ENCODE measurements around the gene COL10A1. TPM values are rescaled to one million over a fixed set of nuclear protein-coding genes. Genes with fewer than 3 reads are reported as not detected.

Gene COL10A1
- total and polyA plus RNA-seq, 2 of the 4 experiments (the other 2 are of a cell fraction): 0.05 TPM; not detected in 1

DNA sequence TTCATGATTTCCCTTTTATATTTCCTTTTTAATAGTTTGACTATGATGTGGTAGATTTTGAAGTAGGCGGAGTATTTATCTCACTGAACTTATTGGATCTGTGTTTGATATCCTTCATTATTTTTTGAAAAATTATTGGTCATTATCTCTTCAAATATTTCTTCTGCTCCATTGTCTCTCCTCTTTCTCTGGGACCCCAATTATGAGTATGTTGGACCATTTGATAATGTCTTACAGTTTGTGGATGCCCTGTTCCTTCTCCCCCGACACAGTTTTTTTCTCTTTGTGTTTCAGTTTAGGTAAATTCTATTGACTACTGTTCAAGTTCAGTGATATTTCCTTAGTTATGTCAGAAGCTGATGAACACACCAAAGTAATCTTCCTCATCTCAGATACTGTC is 49.4 kb upstream of the COL10A1 start:
- Histone ChIP-seq H3K9me3 (ENCODE audit: control insufficient read depth, insufficient read depth, low read length) (no peaks in the 10 kb centered on the region; the same call in 1 of the 2 replicates), H3K27me3 (ENCODE audit: control insufficient read depth, insufficient read depth, low read length) (no peaks in the 10 kb centered on the region), H3K14ac (replicated peaks; ENCODE audit: low read depth, low read length) (no peak overlapping the region), H2AK5ac (ENCODE audit: low read depth, low read length) (no peak overlapping the region), H3K9me1 (ENCODE audit: insufficient read depth, low read length) (0 out of 2 replicates have a peak, but pooled peaks cover 6% of the 10 kb centered on the region), H3K4ac (ENCODE audit: low read depth, low read length) (no peak overlapping the region), H2AK9ac (replicated peaks; ENCODE audit: low read depth, low read length, poor library complexity) (no peak overlapping the region), H2BK120ac (ENCODE audit: low read depth, low read length) (no peak overlapping the region), H3K79me1 (ENCODE audit: low read depth in 1 of 2, low read length in 2 of 2) (no peaks in the 10 kb centered on the region), H3K56ac (ENCODE audit: extremely low read depth, insufficient read depth, low read length) (no peak overlapping the region), H2AFZ (replicated peaks; ENCODE audit: low read length, poor library complexity) (no peak overlapping the region), H3K18ac (ENCODE audit: low read depth, low read length) (no peak overlapping the region), H2BK15ac (ENCODE audit: low read depth, low read length) (no peak overlapping the region), H3K4me1 (ENCODE audit: control insufficient read depth, insufficient read depth, low read length) (no peaks in the 10 kb centered on the region), H4K5ac (ENCODE audit: low read depth, low read length) (no peak overlapping the region), H3K4me2 (ENCODE audit: low read depth, low read length) (no peak overlapping the region), H4K91ac (ENCODE audit: insufficient read depth, low read depth, low read length) (no peak overlapping the region), H4K20me1 (ENCODE audit: insufficient read depth, low read length) (no peaks in the 10 kb centered on the region), H3K27ac (ENCODE audit: insufficient read depth, low read length) (no peak overlapping the region), H2BK20ac (ENCODE audit: low read depth, low read length) (no peak overlapping the region), H3K4me3 (ENCODE audit: insufficient read depth, low read depth, low read length) (no peak overlapping the region), H2BK5ac (ENCODE audit: low read depth, low read length, poor library complexity, severe bottlenecking) (no peak overlapping the region), H3K36me3 (ENCODE audit: control insufficient read depth, insufficient read depth, low read length) (no peaks in the 10 kb centered on the region), H3K23ac (ENCODE audit: low read depth, low read length) (no peak overlapping the region), H4K8ac (ENCODE audit: low read depth in 2 of 2, low read length in 2 of 2) (no peak overlapping the region), H3K9ac (ENCODE audit: low read depth, low read length) (no peak overlapping the region)
- in situ Hi-C loops (cut with MboI; ENCODE audit: low sequenced_read_pairs): no loop called here
- intact Hi-C loops (cut with micrococcal nuclease): no loop called here
- dilution Hi-C loops (cut with HindIII; ENCODE audit: low sequenced_read_pairs, unreplicated experiment): no loop called here
- ATAC-seq (ENCODE audit: low read depth): no peak
- TF ChIP-seq RCOR1 (IDR thresholded peaks at IDR 0.05; ENCODE audit: insufficient replicate concordance, low read length) (no peak), MAZ (IDR thresholded peaks at IDR 0.05; ENCODE audit: borderline replicate concordance, low read depth, low read length) (no peak), RFX5 (IDR thresholded peaks at IDR 0.05; ENCODE audit: low read depth, low read length) (no peak), FOS (IDR thresholded peaks at IDR 0.05; ENCODE audit: low read depth, low read length) (no peak), CHD1 (IDR thresholded peaks at IDR 0.05; ENCODE audit: low read depth, low read length) (no peak), MXI1 (IDR thresholded peaks at IDR 0.05; ENCODE audit: borderline replicate concordance, low read depth, low read length) (no peak), MAFK (IDR thresholded peaks at IDR 0.05; ENCODE audit: low read depth, low read length) (no peak), RAD21 (IDR thresholded peaks at IDR 0.05; ENCODE audit: low read length) (no peak), BHLHE40 (IDR thresholded peaks at IDR 0.05; ENCODE audit: low read depth, low read length) (no peak), NFE2L2 (IDR thresholded peaks at IDR 0.05; ENCODE audit: low read depth, low read length) (no peak), POLR2A (IDR thresholded peaks at IDR 0.05; ENCODE audit: low read depth, low read length) (no peak), SMC3 (IDR thresholded peaks at IDR 0.05; ENCODE audit: low read depth, low read length) (no peak), CEBPB (IDR thresholded peaks at IDR 0.05; ENCODE audit: low read depth, low read length) (no peak)
- TF ChIP-seq, protein P1, sequence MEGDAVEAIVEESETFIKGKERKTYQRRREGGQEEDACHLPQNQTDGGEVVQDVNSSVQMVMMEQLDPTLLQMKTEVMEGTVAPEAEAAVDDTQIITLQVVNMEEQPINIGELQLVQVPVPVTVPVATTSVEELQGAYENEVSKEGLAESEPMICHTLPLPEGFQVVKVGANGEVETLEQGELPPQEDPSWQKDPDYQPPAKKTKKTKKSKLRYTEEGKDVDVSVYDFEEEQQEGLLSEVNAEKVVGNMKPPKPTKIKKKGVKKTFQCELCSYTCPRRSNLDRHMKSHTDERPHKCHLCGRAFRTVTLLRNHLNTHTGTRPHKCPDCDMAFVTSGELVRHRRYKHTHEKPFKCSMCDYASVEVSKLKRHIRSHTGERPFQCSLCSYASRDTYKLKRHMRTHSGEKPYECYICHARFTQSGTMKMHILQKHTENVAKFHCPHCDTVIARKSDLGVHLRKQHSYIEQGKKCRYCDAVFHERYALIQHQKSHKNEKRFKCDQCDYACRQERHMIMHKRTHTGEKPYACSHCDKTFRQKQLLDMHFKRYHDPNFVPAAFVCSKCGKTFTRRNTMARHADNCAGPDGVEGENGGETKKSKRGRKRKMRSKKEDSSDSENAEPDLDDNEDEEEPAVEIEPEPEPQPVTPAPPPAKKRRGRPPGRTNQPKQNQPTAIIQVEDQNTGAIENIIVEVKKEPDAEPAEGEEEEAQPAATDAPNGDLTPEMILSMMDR (conservative IDR thresholded peaks at IDR 0.05; ENCODE audit: low read depth, low read length): no peak
- TF ChIP-seq, protein P2, sequence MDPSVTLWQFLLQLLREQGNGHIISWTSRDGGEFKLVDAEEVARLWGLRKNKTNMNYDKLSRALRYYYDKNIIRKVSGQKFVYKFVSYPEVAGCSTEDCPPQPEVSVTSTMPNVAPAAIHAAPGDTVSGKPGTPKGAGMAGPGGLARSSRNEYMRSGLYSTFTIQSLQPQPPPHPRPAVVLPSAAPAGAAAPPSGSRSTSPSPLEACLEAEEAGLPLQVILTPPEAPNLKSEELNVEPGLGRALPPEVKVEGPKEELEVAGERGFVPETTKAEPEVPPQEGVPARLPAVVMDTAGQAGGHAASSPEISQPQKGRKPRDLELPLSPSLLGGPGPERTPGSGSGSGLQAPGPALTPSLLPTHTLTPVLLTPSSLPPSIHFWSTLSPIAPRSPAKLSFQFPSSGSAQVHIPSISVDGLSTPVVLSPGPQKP (IDR thresholded peaks at IDR 0.05; ENCODE audit: borderline replicate concordance, low read depth, low read length): no peak
- TF ChIP-seq, protein P3, sequence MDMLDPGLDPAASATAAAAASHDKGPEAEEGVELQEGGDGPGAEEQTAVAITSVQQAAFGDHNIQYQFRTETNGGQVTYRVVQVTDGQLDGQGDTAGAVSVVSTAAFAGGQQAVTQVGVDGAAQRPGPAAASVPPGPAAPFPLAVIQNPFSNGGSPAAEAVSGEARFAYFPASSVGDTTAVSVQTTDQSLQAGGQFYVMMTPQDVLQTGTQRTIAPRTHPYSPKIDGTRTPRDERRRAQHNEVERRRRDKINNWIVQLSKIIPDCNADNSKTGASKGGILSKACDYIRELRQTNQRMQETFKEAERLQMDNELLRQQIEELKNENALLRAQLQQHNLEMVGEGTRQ (IDR thresholded peaks at IDR 0.05; ENCODE audit: low read depth, low read length): no peak
- DNase-seq: no peak
- ChIA-PET POLR2A (ENCODE audit: unreplicated experiment) (no interaction called here), CTCF (no interaction called here)
- no CpG with 5 or more reads among the region's 2 CpGs for WGBS, 2 experiments (ENCODE audit: extremely low coverage in 2 of 2, insufficient read length in 1 of 2)
- no TSS peak for BruUV-seq (replicated peaks)
